Activated CD8-positive, alpha-beta memory T cell treated with anti-CD3 and anti-CD28 coated beads for 24 hours (primary cell): ENCODE measurements around the gene AKAP13.

Source experiments
- DNase-seq: peaks from one replicate; pipeline ENCODE4 v3.0.0-alpha.2; 2020

AKAP13 gene

DNA sequence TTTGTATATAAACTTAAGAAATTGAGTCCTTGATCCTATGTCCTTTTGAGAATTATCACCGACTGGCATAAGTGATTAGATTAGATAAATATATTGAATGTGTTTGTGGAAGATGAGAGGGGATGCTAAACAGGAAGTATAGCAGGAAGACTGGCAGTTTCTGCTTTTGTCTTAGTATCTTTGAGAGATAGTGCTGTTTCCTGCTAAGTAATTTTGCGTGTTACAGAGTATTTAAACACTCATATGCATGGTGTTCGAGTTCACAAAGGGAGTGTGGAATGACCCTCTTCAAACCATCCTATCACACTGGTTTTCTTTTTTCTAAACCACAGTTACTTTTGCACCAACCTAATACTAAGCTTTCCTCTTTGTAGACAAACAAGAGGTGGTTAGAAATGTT lies 308.3 kb downstream of the AKAP13 start:
- no peak for DNase-seq

DNA sequence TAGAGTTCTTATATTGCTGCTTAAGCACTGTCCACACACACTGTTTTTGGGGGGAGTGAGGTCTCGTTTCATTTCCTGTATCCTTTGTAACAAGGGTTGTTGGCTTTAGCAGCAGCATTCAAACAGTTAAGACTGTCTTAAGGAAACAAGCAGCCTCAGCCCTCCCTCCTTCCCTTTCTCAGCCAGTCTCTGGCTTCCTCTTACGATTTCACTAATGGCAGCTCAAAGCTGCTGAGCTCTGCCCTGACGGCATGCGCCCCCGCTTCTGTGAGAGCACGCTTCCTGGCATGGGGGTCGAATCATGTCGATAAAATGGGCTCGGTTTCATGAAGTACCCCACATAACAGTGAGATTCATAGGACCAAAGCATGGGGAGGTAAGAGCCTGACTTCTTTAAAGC lies 309.3 kb downstream of the AKAP13 start:
- peak; percentile 83 for DNase-seq

DNA sequence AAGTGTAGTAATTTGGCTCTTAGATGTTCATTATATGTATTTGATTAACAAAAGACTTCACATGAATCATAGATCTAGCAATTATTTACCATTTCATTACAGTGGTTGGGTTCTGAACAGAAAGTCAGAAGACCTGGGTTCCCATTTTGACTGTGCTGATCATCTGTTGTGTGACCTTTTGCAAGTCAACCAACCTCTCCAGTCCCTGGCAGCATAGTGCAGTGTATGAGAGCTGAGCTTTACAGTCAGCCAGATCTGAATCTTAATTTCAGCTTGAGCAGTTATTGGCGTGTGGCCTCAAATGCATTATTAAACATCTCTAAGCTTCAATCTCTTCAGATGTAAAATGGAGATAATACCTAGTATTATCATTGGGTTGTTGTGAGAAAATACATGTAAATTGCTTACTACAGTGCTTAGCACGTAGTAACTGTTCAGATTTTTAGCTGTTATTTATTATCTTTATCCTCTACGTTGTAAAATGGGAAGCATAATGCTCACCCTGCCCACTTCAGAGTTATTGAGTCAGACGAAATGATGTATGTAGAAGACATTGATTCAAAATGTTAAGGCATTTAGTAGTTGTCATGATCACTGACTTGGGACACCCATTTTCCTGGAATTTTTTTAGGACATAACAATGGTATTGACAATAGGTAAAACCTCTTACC lies 310.3 kb downstream of the AKAP13 start:
- no peak for DNase-seq

DNA sequence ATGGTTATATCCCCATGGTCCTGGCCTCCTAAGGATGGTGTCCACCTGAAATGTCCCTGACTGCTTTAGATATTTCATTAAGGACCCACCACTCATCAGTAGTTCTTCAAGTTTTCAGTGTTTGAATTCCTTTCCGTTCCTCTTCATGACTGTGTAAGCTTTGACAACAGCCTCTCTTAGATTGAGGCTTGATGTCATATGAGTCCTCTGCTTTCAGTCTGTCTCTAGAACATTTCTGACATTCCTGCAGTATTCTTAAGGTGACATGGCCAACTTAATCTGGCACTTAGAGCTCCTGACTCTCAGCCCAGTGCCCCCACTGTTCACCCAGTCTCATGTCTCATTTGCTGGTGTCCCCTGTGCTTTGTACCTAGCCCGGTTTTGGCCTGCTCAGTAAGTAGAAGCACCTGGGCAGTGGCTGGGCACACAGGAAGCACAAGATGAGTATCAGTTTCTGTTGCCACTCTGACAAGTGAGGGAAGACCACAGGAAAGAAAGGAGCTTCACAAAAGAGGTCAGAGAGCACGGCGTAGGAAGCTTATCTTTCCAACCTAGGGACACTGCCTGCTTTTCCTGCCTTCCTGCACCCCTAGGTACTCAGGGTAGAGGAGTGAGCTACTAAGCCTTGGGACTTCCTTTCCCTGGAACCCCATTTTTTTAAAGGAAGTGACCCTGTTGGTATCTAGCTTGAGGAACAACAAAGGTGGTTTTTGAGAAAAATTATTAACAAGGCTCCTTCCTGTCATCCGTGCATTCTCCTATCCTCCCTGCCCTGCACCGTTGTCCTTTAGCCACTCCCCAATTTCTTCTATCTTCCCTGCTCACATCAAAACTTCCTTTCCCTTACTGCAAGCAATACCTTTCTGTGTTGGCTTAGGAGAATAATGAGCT lies 311.2 kb downstream of the AKAP13 start:
- DNase-seq = no peak

DNA sequence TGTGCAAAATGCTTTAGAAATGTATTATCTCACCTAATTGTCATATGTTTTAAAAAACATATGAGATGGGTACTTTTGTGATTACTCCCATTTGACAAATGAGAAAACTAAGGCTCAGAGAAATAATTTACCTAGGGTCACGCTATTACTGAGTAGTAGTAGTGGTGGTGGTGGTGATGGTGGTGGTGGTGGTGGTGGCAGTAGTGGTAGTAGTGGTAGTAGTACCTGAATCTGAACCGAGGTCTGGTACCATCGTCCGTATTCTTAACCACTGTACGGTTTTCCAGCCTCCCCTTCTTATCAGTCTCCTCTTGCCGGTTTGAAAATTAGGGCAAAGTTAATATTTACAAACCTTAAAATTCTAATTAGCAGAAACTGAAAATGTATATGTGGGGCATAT lies 311.9 kb downstream of the AKAP13 start:
- no peak for DNase-seq

DNA sequence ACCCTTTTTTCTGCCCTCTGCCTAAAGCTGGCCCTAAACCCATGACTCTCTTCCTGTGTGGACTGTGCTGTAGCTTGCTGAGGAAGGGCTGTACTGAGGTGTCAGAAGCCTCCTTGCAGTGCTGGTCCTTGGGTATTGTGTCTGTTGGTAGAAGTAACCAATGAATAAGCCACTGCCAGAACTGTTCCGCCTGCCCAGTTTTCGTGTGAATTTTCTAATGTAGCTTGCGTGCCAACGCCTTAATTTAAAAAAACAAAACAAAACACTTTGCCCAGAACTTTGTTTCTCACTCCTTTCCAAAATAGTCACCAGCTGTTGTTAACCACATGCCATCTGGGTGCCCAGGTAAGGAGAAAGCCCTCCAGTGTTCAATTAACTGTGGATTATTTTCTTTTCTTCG lies 312.5 kb downstream of the AKAP13 start:
- DNase-seq = no peak

DNA sequence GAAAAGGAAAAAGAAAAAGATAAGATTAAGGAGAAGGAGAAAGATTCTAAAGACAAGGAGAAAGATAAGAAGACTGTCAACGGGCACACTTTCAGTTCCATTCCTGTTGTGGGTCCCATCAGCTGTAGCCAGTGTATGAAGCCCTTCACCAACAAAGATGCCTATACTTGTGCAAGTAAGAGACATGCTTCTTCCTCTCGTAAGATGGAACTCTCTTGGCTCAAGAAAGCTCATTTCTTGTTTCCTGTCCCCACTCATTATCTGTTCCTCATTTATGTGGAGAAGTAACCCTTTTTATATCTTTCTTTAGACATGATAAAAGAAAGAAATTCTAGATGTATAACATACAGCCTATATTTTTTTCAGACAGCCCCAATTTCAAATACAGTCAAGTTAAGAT lies 312.9 kb downstream of the AKAP13 start:
- no peak for DNase-seq

DNA sequence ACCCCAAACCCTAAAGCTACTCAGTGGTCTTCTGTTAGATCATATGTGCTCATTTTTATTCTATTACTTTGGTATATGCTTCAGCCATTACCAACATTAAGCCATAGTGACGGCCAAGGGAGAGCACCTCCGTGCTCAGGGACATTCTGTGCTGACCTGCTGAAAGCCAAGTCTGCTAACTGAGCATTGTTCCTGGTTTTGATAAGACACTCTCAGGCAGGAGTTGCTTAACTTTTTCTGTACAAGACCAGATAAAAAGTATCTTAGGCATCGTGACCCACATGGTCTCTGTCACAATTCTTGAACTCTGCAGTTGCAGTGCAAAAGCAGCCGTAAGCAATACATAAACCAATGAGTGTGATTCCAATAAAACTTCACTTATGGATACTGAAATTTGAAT lies 313.7 kb downstream of the AKAP13 start:
- no peak for DNase-seq

DNA sequence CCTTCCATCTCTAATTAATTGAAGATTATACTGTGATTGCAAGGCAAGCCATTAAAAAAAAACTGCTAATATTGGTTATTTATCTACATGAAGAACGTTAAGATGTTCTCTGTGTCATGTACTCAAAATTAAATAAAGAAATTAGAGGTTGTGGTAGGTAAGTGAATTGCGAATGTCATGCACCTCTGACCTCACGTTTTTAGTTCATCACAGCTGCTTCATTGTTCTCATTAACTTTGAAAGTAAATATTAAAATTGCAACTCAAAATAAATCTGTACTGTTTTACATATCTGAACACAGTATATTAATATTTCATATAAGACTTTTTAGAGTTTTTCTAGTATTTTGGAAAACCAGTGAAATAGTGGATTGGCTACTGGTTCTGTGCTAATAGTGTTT lies 320.4 kb downstream of the AKAP13 start:
- no peak for DNase-seq

DNA sequence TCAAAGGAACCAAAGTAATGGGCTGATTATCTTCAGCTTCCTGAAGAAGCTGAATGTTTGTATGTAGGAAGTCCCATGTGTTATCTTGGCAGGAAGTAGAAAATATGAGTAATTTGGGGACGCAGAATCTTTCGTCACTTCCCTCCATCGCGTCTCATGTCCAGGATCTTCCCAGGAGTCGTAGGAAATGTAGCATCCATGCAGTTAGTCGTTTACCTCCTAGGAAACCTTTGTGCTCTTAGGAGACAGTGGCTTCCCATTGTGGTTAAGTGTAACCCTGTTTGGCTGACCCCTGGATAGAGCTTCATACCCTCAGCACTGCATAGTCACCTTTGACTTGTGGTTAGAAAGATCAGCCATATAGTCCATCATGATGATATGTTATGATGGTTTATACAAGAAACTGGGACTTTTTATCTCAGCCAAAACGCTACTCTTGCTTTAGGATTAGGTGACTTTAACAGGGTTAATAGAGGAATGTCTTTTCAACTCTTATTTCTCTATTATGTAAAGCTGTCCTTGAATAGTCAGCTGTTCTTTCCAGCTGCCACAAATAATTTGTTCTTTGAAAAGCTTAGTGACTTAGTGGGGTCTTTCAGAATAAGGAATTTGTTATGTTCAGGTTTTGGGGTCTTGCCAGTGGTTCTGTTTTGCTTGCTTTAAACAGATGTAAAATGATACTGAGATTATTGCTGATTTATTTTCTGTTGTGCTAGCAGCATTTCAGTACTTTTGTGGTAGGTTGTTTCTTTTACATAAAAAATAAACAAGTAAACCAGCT lies 322.1 kb downstream of the AKAP13 start:
- no peak for DNase-seq

DNA sequence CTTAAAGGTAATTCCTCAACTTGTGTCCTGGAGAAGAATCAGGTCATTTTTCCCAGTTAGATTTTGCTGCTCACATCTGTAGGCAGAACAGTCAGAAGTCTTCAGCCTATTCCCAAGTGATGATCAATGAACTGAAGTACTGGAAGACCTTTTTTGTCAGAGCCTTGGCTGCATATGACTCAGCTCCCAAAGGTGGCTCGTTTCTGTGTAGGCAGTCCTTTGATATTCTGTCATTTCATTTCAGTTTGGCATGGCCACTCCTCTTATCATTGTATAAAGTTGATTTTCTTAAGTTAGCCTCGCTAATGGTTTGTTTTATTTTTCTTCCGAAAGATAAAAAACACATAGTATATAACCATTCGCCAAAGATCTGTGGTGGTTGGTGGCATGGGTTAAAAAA lies 323.7 kb downstream of the AKAP13 start:
- no peak for DNase-seq

DNA sequence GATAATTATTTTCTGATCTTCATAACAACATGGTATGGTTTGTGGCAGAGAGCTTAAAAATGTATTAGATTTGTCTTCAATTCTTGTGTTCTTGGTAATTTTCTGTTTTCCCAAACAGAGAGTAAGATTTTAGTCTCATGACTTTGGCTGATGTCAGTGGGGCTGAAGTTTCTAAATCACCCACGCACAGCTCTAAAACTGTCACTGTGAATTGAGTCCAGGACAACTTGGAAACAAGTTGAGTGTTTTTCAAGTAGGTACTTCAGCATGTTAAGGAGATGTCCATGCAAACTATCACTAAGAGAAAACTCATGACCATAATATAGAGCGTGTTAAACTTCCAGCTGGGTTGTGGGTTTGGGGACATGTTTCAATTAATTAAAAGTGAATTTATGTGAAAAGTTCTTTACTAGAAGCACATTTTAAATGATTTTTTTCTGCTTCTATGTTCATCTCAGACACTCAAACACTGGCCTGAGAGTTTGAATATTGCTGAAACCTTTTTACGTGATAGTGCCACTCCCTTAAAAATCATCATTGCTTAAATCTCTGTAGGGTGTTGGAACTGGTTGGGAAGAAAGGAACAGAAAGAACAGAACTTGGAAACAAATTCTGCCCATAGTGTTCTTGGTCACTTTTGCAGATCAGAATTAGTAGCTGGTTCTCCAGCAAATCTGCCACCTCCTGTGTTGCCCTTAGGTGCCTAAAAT lies 324.5 kb downstream of the AKAP13 start:
- no peak for DNase-seq

DNA sequence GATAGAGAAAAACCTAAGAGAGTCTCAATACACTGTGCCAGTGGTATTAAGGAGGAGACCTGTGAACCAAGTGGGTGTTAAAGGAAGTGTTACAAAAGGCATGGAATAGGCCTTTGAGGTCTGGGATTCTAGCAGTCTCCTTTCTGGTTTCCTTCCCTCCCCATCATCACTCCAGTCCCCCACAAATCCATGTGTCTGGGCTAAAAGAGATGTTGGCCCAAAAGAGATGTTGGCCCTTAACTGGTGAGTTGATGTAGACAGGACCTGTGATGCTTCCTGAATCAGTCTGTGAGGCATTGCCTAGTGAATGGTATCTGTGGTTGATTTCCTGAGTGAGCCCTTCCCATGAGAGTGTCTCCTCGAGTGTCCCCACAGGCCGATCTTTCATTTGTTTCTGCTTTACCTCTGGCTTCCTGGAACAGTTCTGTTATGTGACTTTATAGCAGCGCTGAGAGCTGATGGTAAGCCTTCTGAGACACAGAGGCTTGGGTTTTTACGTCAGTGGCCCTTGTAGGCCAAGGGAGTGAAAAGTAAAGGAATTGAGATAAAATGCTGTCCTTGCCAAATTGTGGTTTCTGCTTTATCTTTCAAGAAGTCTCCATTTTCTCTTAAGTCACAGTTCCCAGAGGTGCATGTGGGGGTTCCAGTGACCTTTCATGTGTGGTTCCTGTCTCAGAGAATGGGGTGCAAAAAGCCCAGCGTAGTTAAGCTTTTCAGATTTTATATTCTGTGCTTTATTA lies 326.5 kb downstream of the AKAP13 start:
- no peak for DNase-seq

DNA sequence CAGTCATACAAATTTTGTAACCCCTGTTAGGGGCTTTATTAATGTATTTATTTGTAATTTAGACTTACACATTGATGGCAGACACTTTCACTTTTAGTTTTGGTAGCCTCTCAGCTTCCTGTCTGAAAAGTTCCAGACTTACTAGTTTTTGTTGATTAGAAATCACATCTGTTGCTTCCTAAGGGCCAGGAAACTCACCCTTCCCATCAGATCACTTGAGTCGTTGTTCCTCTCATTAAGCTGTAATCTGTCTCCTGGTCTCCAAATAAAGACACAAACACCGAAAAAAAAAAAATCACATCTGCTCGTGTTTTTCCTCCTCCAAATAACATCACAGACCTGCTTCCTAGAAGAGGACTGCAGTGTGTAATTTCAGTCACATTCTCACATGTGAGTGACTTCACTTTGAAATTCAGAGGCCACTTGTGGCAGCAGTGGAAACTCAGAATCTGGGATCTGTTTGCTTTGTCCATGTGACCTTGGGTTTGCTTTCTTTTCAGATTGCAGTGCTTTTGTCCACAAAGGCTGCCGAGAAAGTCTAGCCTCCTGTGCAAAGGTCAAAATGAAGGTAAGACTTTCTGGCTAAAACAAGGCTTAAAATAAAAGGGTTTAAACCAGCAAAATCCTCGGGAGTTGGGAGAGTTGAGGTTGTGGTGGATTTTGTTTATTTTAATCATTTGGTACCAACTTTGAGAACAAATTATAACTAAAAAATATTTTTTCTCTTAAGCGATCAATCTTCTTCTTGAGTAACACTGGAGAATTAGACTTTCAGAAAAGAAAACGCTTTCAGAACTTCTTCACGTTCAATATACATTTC lies 327.3 kb downstream of the AKAP13 start:
- DNase-seq = no peak

DNA sequence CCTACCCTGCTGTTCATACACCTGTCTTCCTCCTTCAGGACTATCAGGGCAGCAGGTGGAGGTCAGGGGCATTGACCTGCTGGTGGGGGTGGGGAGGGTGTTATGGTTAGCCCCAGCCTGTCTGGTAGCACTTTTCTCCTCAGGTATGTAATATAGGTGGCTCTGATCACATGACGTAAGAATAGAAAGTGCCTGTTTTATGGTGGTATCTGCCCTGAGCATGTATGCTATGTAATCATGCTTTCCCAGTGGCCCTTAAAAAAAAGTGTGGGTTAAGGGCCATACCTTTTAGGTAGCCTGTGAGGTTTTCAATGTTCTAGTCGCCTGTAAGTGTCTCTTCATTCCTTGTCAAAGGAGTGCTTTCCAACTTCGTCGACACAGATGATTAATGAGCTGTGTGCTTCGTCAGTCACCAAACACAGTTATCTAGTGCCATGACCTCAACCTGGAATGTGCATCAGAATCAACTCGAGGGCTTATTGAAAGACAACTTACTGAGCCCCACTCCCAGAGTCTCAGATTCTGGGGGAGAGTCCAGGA lies 328.1 kb downstream of the AKAP13 start:
- DNase-seq = no peak

DNA sequence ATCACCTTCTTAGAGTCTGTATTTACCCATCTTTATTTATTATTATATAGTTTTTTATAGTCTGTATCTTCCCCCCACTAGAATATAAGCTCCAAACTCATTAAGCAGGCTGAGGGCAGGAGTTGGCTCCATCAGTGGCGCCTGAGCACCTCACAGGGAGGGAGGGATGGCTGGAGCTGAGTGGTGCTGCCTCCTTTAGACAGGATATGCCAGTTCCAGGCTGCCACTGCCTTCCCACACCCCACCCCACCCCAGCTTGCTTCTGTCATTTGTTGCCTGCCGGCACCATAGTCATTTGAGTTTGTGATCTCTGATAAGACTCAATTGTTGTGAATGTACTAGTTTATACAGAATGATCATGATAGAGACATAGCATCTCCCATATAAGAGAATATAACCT lies 328.8 kb downstream of the AKAP13 start:
- no peak for DNase-seq

DNA sequence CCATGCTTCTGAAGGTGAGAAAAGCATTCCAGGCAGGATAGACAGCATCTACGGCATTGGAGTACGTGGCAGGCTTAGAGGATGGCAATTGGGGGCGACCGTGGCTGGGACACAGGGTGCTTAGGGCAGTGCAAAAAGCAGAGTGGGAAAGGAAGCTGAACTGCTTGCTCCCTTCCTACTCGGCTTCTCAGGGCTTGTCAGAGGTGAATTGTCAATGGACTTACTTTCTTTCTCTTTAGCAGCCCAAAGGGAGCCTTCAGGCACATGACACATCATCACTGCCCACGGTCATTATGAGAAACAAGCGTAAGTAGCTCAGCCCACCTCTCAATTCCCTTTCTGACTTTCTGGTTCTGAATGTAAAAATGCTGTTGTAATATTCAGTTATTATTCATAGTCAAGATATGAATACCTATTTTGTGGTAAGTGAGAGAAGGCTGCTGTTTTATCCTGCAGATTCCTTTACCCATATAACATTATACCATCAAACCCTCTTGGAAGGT lies 330.0 kb downstream of the AKAP13 start:
- no peak for DNase-seq

DNA sequence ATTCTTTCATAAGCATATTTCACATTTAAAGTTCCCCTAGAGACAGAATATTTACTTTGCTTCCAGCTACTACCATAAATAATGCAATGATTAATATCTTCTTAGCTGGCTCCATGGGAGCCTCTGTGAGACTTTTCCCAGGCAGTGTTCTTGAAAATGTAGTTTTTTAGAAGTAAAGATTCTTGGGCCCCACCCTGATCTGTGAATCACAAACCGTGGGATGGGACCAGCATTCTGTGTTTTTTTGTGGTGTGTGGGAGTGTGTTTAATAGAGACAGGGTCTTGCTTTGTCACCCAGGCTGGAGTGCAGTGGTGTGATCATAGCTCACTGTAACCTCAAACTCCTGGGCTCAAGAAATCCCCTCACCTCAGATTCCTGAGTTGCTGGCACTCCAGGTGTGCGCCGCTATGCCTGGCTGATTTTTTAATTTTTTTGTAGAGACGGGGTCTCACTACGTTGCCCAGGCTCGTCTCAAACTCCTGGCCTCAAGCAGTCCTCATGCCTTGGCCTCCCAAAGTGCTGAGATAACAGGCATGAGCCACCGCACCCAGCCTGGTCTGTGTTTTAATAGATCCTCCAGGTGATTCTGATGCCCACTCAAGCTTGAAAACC lies 331.3 kb downstream of the AKAP13 start:
- no peak for DNase-seq

DNA sequence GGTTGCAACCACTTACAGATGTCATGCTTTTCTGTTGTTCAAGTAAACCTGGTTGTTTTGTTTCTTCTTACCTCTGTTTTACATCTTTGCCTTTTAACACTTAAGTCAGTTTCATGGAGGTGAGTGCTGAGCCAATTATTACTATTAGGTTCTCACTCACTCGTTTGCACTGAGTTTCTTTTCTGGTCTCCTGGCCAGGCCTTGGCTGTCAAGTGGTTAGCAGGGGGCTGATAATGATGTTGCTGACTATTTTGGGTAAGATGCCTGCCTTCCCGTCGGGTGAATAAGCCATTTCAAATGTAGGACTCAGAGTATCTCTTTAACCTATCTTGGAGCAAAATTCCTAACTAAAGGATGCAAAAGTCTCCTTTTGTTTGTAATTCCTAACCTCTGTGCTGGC lies 335.9 kb downstream of the AKAP13 start:
- DNase-seq = no peak

DNA sequence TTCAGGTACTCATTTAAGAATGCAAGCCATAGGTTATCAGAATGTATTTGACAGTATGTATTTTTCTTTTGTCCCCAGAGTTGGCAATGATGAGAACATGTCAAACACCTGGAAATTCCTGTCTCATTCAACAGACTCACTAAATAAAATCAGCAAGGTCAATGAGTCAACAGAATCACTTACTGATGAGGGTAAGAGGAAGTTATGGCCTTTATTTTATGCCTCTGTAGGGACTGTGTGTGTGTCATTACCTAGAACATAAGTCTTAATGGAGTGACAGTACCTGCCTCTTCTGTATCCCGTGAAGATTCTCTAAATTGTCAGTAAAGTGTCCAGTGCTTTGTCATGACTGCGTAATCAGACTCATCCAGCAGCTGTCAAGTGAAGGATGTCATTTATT lies 336.8 kb downstream of the AKAP13 start:
- no peak for DNase-seq
